ENCODE results near the gene ANKRD6. TPM values are rescaled to one million over a fixed set of nuclear protein-coding genes. Genes with fewer than 3 reads are reported as not detected.
A peak's percentile ranks its signal among the peaks of the same experiment; 100 is the strongest.

ANKRD6 gene
- total and polyA plus RNA-seq, 3 experiments from 2014 or later, result 2.8 to 3.4 (median 3.0) TPM

- no peaks in the 10 kb centered on the region for H3K9me3 ChIP-seq (ENCODE audit: low read length)
- H3K4me3 ChIP-seq (ENCODE audit: low read length), result no peak overlapping the region
- H3K4me1 ChIP-seq (ENCODE audit: insufficient read depth, low read length), result no peaks in the 10 kb centered on the region
- Mint-ChIP-seq H3K4me1 (no peaks in the 10 kb centered on the region), H3K27ac (no peak overlapping the region), H3K4me3 (no peak overlapping the region), H3K27me3 (no peaks in the 10 kb centered on the region), H3K9me3 (no peaks in the 10 kb centered on the region), H3K36me3 (peaks cover 13 to 84% (median 31%) of the 10 kb centered on the region in 3 donors)
- H3K27ac ChIP-seq (ENCODE audit: low read depth, low read length), result no peak overlapping the region
- no peak for DNase-seq
- CTCF ChIA-PET, result interaction anchor here (1.4 to 2.0 kb wide), 2 partner anchors 9 to 229 kb away, joined by 3 to 4 read pairs; no protein-coding TSS in a partner anchor
- H3K27me3 ChIP-seq (ENCODE audit: insufficient read depth, low read length, poor library complexity, severe bottlenecking), result no peaks in the 10 kb centered on the region
- POLR2A ChIA-PET, result no interaction called here
- H3K36me3 ChIP-seq (ENCODE audit: insufficient read depth, low read length), result peaks cover 44% of the 10 kb centered on the region
Observed at GRCh38 chr6:89660981-89661380, 228.0 kb downstream of the ANKRD6 start.

- H3K9me3 Mint-ChIP-seq, result no peaks in the 10 kb centered on the region
- H3K4me1 ChIP-seq (ENCODE audit: insufficient read depth, low read length), result no peaks in the 10 kb centered on the region
- ChIA-PET CTCF (interaction anchor here (1.4 to 2.0 kb wide), 2 partner anchors 10 to 229 kb away, joined by 3 to 4 read pairs; no protein-coding TSS in a partner anchor), POLR2A (no interaction called here)
- DNase-seq, result no peak
- H3K9me3 ChIP-seq (ENCODE audit: low read length), result no peaks in the 10 kb centered on the region
- no peak overlapping the region for H3K4me3 Mint-ChIP-seq
- H3K4me3 ChIP-seq (ENCODE audit: low read length), result no peak overlapping the region
- no peaks in the 10 kb centered on the region for H3K27me3 Mint-ChIP-seq
- no peaks in the 10 kb centered on the region for H3K27me3 ChIP-seq (ENCODE audit: insufficient read depth, low read length, poor library complexity, severe bottlenecking)
- H3K36me3 Mint-ChIP-seq, result peaks cover 13 to 84% (median 31%) of the 10 kb centered on the region in 3 donors
- peaks cover 46% of the 10 kb centered on the region for H3K36me3 ChIP-seq (ENCODE audit: insufficient read depth, low read length)
- no peaks in the 10 kb centered on the region for H3K4me1 Mint-ChIP-seq
- H3K27ac Mint-ChIP-seq, result no peak overlapping the region
- no peak overlapping the region for H3K27ac ChIP-seq (ENCODE audit: low read depth, low read length)
Observed at GRCh38 chr6:89661559-89661958, 228.6 kb downstream of the ANKRD6 start.

GRCh38 chr6:89662659-89663223, 229.8 kb downstream of the ANKRD6 start:
- H3K36me3 ChIP-seq (ENCODE audit: insufficient read depth, low read length), result peaks cover 40% of the 10 kb centered on the region
- Mint-ChIP-seq H3K27me3 (no peaks in the 10 kb centered on the region), H3K9me3 (no peaks in the 10 kb centered on the region), H3K36me3 (peaks cover 13 to 83% (median 27%) of the 10 kb centered on the region in 3 donors), H3K4me1 (no peaks in the 10 kb centered on the region), H3K27ac (peak overlapping the region in 3 of 8 donors; percentile 7 to 81 (median 40)), H3K4me3 (peak overlapping the region in 1 of 7 donors; percentile 19)
- H3K27ac ChIP-seq (ENCODE audit: low read depth, low read length), result no peak overlapping the region
- ChIA-PET POLR2A (no interaction called here), CTCF (interaction anchor here (2.0 kb wide), 1 partner anchor 230 kb away, joined by 4 read pairs; no protein-coding TSS in a partner anchor)
- no peak for DNase-seq
- no peak overlapping the region for H3K4me3 ChIP-seq (ENCODE audit: low read length)
- H3K27me3 ChIP-seq (ENCODE audit: insufficient read depth, low read length, poor library complexity, severe bottlenecking), result no peaks in the 10 kb centered on the region
- no peaks in the 10 kb centered on the region for H3K9me3 ChIP-seq (ENCODE audit: low read length)
- H3K4me1 ChIP-seq (ENCODE audit: insufficient read depth, low read length), result no peaks in the 10 kb centered on the region

GRCh38 chr6:89667872-89668556, 235.1 kb downstream of the ANKRD6 start:
- Mint-ChIP-seq H3K4me1 (no peaks in the 10 kb centered on the region), H3K27ac (peak overlapping the region in 3 of 8 donors; percentile 11 to 86 (median 16)), H3K4me3 (no peak overlapping the region), H3K9me3 (no peaks in the 10 kb centered on the region), H3K36me3 (peaks cover 7 to 89% (median 24%) of the 10 kb centered on the region in 3 donors), H3K27me3 (no peaks in the 10 kb centered on the region)
- Histone ChIP-seq H3K9me3 (ENCODE audit: low read length) (no peaks in the 10 kb centered on the region), H3K27ac (ENCODE audit: low read depth, low read length) (no peak overlapping the region), H3K36me3 (ENCODE audit: insufficient read depth, low read length) (peaks cover 27% of the 10 kb centered on the region), H3K4me3 (ENCODE audit: low read length) (no peak overlapping the region), H3K4me1 (ENCODE audit: insufficient read depth, low read length) (no peaks in the 10 kb centered on the region), H3K27me3 (ENCODE audit: insufficient read depth, low read length, poor library complexity, severe bottlenecking) (no peaks in the 10 kb centered on the region)
- ChIA-PET POLR2A (no interaction called here), CTCF (no interaction called here)
- DNase-seq, result no peak

GRCh38 chr6:89669002-89669401, 236.1 kb downstream of the ANKRD6 start:
- ChIA-PET POLR2A (interaction anchor here (0.7 kb wide), 1 partner anchor 706 kb away, joined by 3 read pairs; no protein-coding TSS in a partner anchor), CTCF (interaction anchor here (0.8 kb wide), 1 partner anchor 297 kb away, joined by 3 read pairs; no protein-coding TSS in a partner anchor)
- no peaks in the 10 kb centered on the region for H3K9me3 ChIP-seq (ENCODE audit: low read length)
- peaks cover 27% of the 10 kb centered on the region for H3K36me3 ChIP-seq (ENCODE audit: insufficient read depth, low read length)
- Mint-ChIP-seq H3K4me1 (no peaks in the 10 kb centered on the region), H3K4me3 (no peak overlapping the region), H3K27ac (no peak overlapping the region), H3K27me3 (no peaks in the 10 kb centered on the region), H3K36me3 (peaks cover 7 to 88% (median 26%) of the 10 kb centered on the region in 3 donors), H3K9me3 (no peaks in the 10 kb centered on the region)
- DNase-seq, result no peak
- no peak overlapping the region for H3K27ac ChIP-seq (ENCODE audit: low read depth, low read length)
- no peaks in the 10 kb centered on the region for H3K4me1 ChIP-seq (ENCODE audit: insufficient read depth, low read length)
- no peaks in the 10 kb centered on the region for H3K27me3 ChIP-seq (ENCODE audit: insufficient read depth, low read length, poor library complexity, severe bottlenecking)
- H3K4me3 ChIP-seq (ENCODE audit: low read length), result no peak overlapping the region

GRCh38 chr6:89670935-89671565, 238.1 kb downstream of the ANKRD6 start:
- Histone ChIP-seq H3K4me3 (ENCODE audit: low read length) (no peak overlapping the region), H3K4me1 (ENCODE audit: insufficient read depth, low read length) (no peaks in the 10 kb centered on the region), H3K36me3 (ENCODE audit: insufficient read depth, low read length) (peaks cover 45% of the 10 kb centered on the region), H3K9me3 (ENCODE audit: low read length) (no peaks in the 10 kb centered on the region), H3K27me3 (ENCODE audit: insufficient read depth, low read length, poor library complexity, severe bottlenecking) (no peaks in the 10 kb centered on the region), H3K27ac (ENCODE audit: low read depth, low read length) (no peak overlapping the region)
- peaks cover 16 to 93% (median 35%) of the 10 kb centered on the region in 3 donors for H3K36me3 Mint-ChIP-seq
- H3K4me3 Mint-ChIP-seq, result no peak overlapping the region
- H3K27ac Mint-ChIP-seq, result peak overlapping the region in 2 of 8 donors; percentile 21 to 64
- no peaks in the 10 kb centered on the region for H3K27me3 Mint-ChIP-seq
- no peaks in the 10 kb centered on the region for H3K9me3 Mint-ChIP-seq
- POLR2A ChIA-PET, result no interaction called here
- no peaks in the 10 kb centered on the region for H3K4me1 Mint-ChIP-seq
- no peak for DNase-seq
- CTCF ChIA-PET, result no interaction called here

- peaks cover 25 to 92% (median 36%) of the 10 kb centered on the region in 3 donors for H3K36me3 Mint-ChIP-seq
- ChIA-PET POLR2A (no interaction called here), CTCF (interaction anchor here (1.7 kb wide), 1 partner anchor 15 kb away, joined by 3 read pairs; no protein-coding TSS in a partner anchor)
- peak overlapping the region in 1 of 8 donors; percentile 52 for H3K27ac Mint-ChIP-seq
- Histone ChIP-seq H3K27ac (ENCODE audit: low read depth, low read length) (no peak overlapping the region), H3K4me1 (ENCODE audit: insufficient read depth, low read length) (no peaks in the 10 kb centered on the region), H3K36me3 (ENCODE audit: insufficient read depth, low read length) (peaks cover 80% of the 10 kb centered on the region), H3K9me3 (ENCODE audit: low read length) (no peaks in the 10 kb centered on the region), H3K4me3 (ENCODE audit: low read length) (no peak overlapping the region), H3K27me3 (ENCODE audit: insufficient read depth, low read length, poor library complexity, severe bottlenecking) (no peaks in the 10 kb centered on the region)
- no peak for DNase-seq
- H3K4me1 Mint-ChIP-seq, result no peaks in the 10 kb centered on the region
- H3K9me3 Mint-ChIP-seq, result no peaks in the 10 kb centered on the region
- no peak overlapping the region for H3K4me3 Mint-ChIP-seq
- no peaks in the 10 kb centered on the region for H3K27me3 Mint-ChIP-seq
Observed at GRCh38 chr6:89675949-89676748, 243.2 kb downstream of the ANKRD6 start.

Measured in CD8-positive, alpha-beta memory T cell (primary cell).